HepG2 (cell line): ENCODE results near the gene SHISAL1. TPM values are rescaled to one million over a fixed set of nuclear protein-coding genes. Genes with fewer than 3 reads are reported as not detected.

ENCODE experiments used
- ATAC-seq: fragments of 200-7000 bp; cut with Tn5 transposase; 3 replicates; pipeline ENCODE4 v1.9.1; 2020; ENCODE audit warnings: mild to moderate bottlenecking, moderate library complexity
- BruUV-seq: library from RNA; stranded (reverse); fragments of 400-500 nt; replicated peaks from 2 replicates; lab custom pipeline; 2021; lab: Mats Ljungman, UMichigan
- CTCF ChIA-PET: fragments of 300-600 bp; formaldehyde crosslinking; extraction: SDS; loops from one replicate; lab custom pipeline; 2021; ENCODE audit warnings: low total read pairs, inconsistent platforms, low intra/inter-chr PET ratio; lab: Yijun Ruan, JAX
- POLR2A ChIA-PET: fragments of 350-600 bp; sonication (Branson Sonifier 250); formaldehyde crosslinking; loops from one replicate; lab custom pipeline; 2020; ENCODE audit warnings: antibody characterized with exemption, inconsistent platforms; lab: Yijun Ruan, JAX
- DNase-seq: peaks from one replicate; pipeline ENCODE4 v3.0.0-alpha.2; 2015; ENCODE audit warnings: low spot score
- FAIRE-seq: peaks from 3 replicates; lab custom pipeline; 2011; peaks lifted over from hg19 to GRCh38; lab: Jason Lieb, UNC
- H2AFZ ChIP-seq: one replicate; pipeline ENCODE4 v1.6.1; 2011; ENCODE audit warnings: low read length, inconsistent platforms
- H3K27ac ChIP-seq: fragments of 300-600 bp; 3 replicates; pipeline ENCODE4 v1.8.0; 2011; ENCODE audit warnings: mixed run types, mild to moderate bottlenecking, mixed read lengths, low read length, inconsistent platforms; ENCODE audit not compliant: insufficient read depth; ENCODE audit errors: extremely low read length
- H3K27me3 ChIP-seq, 2 experiments: fragments of 200-600 bp in 1 of 2; 2 replicates in 1 of 2; 3 replicates in 1 of 2; pipeline versions ENCODE4 v1.6.0 to v1.8.0; 2011; ENCODE audit warnings: low read length in 2 of 2, mild to moderate bottlenecking in 2 of 2, moderate library complexity in 2 of 2, inconsistent platforms in 1 of 2; ENCODE audit not compliant: insufficient read depth in 2 of 2, control insufficient read depth in 1 of 2
- H3K36me3 ChIP-seq, 2 experiments: fragments of 200-600 bp in 1 of 2; replicated peaks in 1 of 2; 2 replicates in 1 of 2; 3 replicates in 1 of 2; pipeline versions ENCODE4 v1.5.1 to v1.8.0; 2011; ENCODE audit warnings: low read length in 2 of 2, inconsistent platforms in 1 of 2; ENCODE audit not compliant: insufficient read depth in 2 of 2, control insufficient read depth in 1 of 2
- H3K4me1 ChIP-seq: 2 replicates; pipeline ENCODE4 v1.5.1; 2012; ENCODE audit warnings: low read length, inconsistent platforms; ENCODE audit not compliant: insufficient read depth
- H3K4me2 ChIP-seq: 2 replicates; pipeline ENCODE4 v1.6.0; 2011; ENCODE audit warnings: low read depth, low read length, inconsistent platforms
- H3K4me3 ChIP-seq, 3 experiments: fragments of 200-600 bp in 1 of 3; sonication (generic), shearing (Covaris generic) in 1 of 3; replicated peaks in 1 of 3; 2 replicates each; pipeline ENCODE4 v1.5.1; 2011 to 2016; ENCODE audit warnings: low read length in 3 of 3, inconsistent platforms in 2 of 3, low read depth in 2 of 3, mild to moderate bottlenecking in 2 of 3, control low read depth in 1 of 3, mixed read lengths in 1 of 3; ENCODE audit not compliant: insufficient read depth in 1 of 3
- H3K79me2 ChIP-seq: one replicate; pipeline ENCODE4 v1.6.1; 2011; ENCODE audit warnings: low read length, inconsistent platforms; ENCODE audit not compliant: insufficient read depth
- H3K9ac ChIP-seq: 2 replicates; pipeline ENCODE4 v1.6.0; 2011; ENCODE audit warnings: mild to moderate bottlenecking, low read depth, low read length, inconsistent platforms; ENCODE audit not compliant: insufficient read depth
- H3K9me3 ChIP-seq: 2 replicates; pipeline ENCODE4 v1.5.1; 2012; ENCODE audit warnings: mild to moderate bottlenecking, low read length
- H4K20me1 ChIP-seq: 2 replicates; pipeline ENCODE4 v1.6.0; 2011; ENCODE audit warnings: inconsistent platforms, mild to moderate bottlenecking, low read length, moderate library complexity; ENCODE audit not compliant: insufficient read depth
- SATB2 ChIP-seq: sonication (generic); formaldehyde crosslinking; IDR thresholded peaks from 2 replicates; pipeline ENCODE4 v1.5.0; 2020; ENCODE audit warnings: missing genetic modification reagents
- SIN3B ChIP-seq: fragments of 150-350 bp; IDR thresholded peaks from 2 replicates; pipeline ENCODE4 v1.6.1; 2014; ENCODE audit warnings: low read length
- ZNF616 ChIP-seq: sonication (generic); formaldehyde crosslinking; IDR thresholded peaks from 2 replicates; pipeline ENCODE4 v1.5.0; 2020; ENCODE audit warnings: low read depth, mild to moderate bottlenecking, missing genetic modification reagents
- ZNF670 ChIP-seq: sonication (generic); formaldehyde crosslinking; IDR thresholded peaks from 2 replicates; pipeline ENCODE4 v1.8.0; 2022; ENCODE audit warnings: mild to moderate bottlenecking, missing genetic modification reagents, borderline replicate concordance
- WGBS: methylation state at CpG from one replicate; pipeline ENCODE4 v1.1.6; 2017; ENCODE audit warnings: low lambda C conversion rate; 5-methylcytosine and 5-hydroxymethylcytosine counted together
- in situ Hi-C: cut with HindIII; loops from 2 replicates; pipeline ENCODE4 v1.10.0; 2017; ENCODE audit warnings: low pct_unique_long_range_greater_than_20kb; ENCODE audit not compliant: extremely low pct_ligation_motif_present
- intact Hi-C: fragments of 100-400 bp; cut with micrococcal nuclease; formaldehyde crosslinking; loops from one replicate; pipeline ENCODE4 v1.10.0; 2022; ENCODE audit not compliant: unreplicated experiment
- polyA plus RNA-seq, 8 experiments: library from polyadenylated mRNA; depleted of rRNA in 3 of 8; stranded (reverse) in 7 of 8; unstranded in 1 of 8; fragments of >200 nt; fragmentation: Illumina TruSeq in 4 of 8; extraction: Trizol in 4 of 8; gene quantifications; 2 replicates each; pipeline versions ENCODE4 v1.2.1 to v1.2.3, GENCODE V29; 2011 to 2016; ENCODE audit warnings: low read depth in 4 of 8, missing spikeins in 1 of 8, mixed read lengths in 1 of 8; ENCODE audit not compliant: insufficient read depth in 1 of 8
- total RNA-seq, 5 experiments: library from RNA; depleted of rRNA; stranded (reverse); fragments of >200 nt; fragmentation: Illumina TruSeq; extraction: Trizol; gene quantifications; 2 replicates each; pipeline ENCODE4 v1.2.3, GENCODE V29; 2016; ENCODE audit warnings: low read depth in 1 of 5
- TF ChIP-seq, protein P1 (sequence below): sonication (generic); formaldehyde crosslinking; IDR thresholded peaks from 2 replicates; pipeline ENCODE4 v1.5.0; 2020; ENCODE audit warnings: missing genetic modification reagents, mild to moderate bottlenecking, borderline replicate concordance
- TF ChIP-seq, protein P2 (sequence below): sonication (generic); formaldehyde crosslinking; IDR thresholded peaks from 2 replicates; pipeline ENCODE4 v1.4.0; 2020; ENCODE audit warnings: missing genetic modification reagents, borderline replicate concordance

SHISAL1 gene
- total and polyA plus RNA-seq, 2 of the 13 experiments (the other 11 are each of a cell fraction or from before 2014, with no cell fraction given): not detected

DNA sequence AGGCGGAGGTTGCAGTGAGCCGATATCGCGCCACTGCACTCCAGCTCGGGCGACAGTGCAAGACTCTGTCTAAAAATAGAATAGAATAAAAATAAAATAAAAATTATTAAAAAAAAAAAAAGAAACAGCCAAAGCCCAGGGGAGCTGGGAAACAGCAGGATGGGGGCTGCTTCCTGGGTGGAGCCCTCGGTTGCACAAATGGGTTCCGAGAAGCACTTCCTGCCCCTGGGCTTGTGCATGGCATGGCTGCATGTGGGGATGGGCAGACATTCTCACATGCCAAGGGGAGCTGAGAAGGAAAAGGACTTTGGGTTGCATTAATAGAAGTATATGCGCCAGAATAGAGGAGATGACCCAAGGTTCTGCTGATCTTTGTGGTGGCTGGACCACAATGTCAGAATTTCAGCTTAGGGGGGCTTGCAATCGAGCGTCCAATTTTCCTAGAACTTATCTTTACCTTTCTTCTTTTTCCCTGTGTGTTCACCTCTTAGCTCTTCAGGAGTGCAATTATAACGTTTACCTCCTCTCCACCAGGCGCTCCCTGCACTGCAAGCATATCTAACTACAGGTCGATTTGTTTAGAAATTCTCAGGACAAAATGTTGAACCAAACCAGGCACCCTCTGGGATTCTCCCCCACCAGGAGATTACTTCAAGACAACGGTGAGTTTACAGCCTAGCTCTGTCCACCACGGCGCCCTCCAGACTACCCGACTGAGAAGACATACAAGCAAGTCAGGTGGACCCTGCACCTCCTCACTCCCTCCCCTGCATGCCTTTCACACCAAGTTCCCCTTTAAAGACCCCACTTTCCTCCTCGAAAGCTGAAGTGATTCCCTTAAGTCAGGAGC is 53.2 kb downstream of the SHISAL1 start (continued):
- no peak for TF ChIP-seq ZNF670 (CRISPR knock-in tag)

DNA sequence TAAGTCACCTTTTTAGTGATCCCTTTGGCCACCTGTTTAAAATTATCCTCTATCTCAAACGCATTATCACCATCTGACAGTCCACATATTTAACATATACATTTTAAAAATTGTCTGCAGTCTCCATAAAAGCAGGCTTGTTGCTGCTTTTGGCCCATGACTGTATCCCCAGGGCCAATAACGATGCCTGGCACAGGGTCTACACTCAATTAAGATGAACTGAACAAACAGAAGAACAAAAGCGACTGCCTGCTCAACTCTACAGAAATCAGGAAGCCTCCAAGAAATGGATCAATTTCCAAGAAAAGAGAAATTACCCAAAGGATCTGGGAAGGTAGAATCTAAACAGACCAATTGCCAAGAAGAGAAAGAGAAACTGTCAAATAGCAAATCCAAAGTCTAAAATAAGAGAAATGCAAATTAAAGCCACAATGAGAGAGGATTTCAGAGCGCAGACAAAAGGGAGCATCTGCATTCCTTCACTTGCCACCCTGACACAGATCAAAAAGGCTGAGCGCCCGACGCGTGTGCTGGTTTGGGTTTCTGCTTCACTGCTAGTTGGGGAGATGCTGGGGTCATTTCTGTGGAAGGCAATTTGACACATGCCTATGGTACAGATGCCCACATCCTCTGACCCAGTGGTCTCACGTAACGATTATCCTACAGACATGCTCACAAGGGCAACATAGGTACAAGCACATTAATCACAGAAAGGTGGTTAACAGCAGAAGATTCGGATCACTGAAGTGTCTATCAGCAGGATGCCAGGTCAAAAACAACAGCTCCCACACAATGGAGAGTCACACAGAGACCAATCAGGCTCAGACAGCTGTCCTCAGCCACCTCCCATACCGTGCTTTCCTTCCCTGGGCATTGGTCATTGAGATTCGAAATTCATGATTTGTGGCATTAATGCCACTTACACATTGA is 55.9 kb downstream of the SHISAL1 start:
- H3K9ac ChIP-seq: no peak overlapping the region
- no peaks in the 10 kb centered on the region for H3K9me3 ChIP-seq
- no peak overlapping the region for H2AFZ ChIP-seq
- in situ Hi-C loops: no loop called here
- H3K4me1 ChIP-seq: no peaks in the 10 kb centered on the region
- ATAC-seq (no peak), FAIRE-seq (no peak), DNase-seq (no peak)
- no peaks in the 10 kb centered on the region; a peak in 1 of 5 replicates for H3K27me3 ChIP-seq
- H3K4me3 ChIP-seq: no peak overlapping the region
- ChIA-PET CTCF (no interaction called here), POLR2A (no interaction called here)
- no peaks in the 10 kb centered on the region for H3K36me3 ChIP-seq
- TF ChIP-seq, protein P1, sequence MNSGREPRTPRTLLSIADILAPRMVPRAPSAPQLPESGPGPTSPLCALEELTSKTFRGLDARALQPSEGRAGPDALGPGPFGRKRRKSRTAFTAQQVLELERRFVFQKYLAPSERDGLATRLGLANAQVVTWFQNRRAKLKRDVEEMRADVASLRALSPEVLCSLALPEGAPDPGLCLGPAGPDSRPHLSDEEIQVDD (CRISPR knock-in tag): no peak
- TF ChIP-seq, protein P2, sequence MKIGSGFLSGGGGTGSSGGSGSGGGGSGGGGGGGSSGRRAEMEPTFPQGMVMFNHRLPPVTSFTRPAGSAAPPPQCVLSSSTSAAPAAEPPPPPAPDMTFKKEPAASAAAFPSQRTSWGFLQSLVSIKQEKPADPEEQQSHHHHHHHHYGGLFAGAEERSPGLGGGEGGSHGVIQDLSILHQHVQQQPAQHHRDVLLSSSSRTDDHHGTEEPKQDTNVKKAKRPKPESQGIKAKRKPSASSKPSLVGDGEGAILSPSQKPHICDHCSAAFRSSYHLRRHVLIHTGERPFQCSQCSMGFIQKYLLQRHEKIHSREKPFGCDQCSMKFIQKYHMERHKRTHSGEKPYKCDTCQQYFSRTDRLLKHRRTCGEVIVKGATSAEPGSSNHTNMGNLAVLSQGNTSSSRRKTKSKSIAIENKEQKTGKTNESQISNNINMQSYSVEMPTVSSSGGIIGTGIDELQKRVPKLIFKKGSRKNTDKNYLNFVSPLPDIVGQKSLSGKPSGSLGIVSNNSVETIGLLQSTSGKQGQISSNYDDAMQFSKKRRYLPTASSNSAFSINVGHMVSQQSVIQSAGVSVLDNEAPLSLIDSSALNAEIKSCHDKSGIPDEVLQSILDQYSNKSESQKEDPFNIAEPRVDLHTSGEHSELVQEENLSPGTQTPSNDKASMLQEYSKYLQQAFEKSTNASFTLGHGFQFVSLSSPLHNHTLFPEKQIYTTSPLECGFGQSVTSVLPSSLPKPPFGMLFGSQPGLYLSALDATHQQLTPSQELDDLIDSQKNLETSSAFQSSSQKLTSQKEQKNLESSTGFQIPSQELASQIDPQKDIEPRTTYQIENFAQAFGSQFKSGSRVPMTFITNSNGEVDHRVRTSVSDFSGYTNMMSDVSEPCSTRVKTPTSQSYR (CRISPR knock-in tag): no peak
- no peak for TF ChIP-seq SATB2 (CRISPR knock-in tag)
- no peak for TF ChIP-seq ZNF616
- no peak for TF ChIP-seq SIN3B
- no peak overlapping the region for H3K4me2 ChIP-seq
- BruUV-seq: no TSS peak
- no peak overlapping the region for H3K27ac ChIP-seq
- no peaks in the 10 kb centered on the region for H4K20me1 ChIP-seq
- WGBS: 32% methylated on average over 12 of the region's 13 CpGs
- intact Hi-C loops: no loop called here
- H3K79me2 ChIP-seq: no peaks in the 10 kb centered on the region
